HCT116 (cell line): Measurements from ENCODE around the gene DIP2C. TPM values are rescaled to one million over a fixed set of nuclear protein-coding genes. Genes with fewer than 3 reads are reported as not detected.
A peak's percentile ranks its signal among the peaks of the same experiment; 100 is the strongest.

Experiments used
- ATAC-seq: fragments of 200-7000 bp; cut with Tn5 transposase; 2 replicates; pipeline ENCODE4 v1.9.1; 2020; ENCODE audit warnings: mild to moderate bottlenecking, moderate library complexity
- BruUV-seq: library from RNA; stranded (reverse); fragments of 400-500 nt; replicated peaks from 2 replicates; lab custom pipeline; 2021; lab: Mats Ljungman, UMichigan
- CTCF ChIA-PET: fragments of 300-600 bp; sonication (Branson Sonifier 250); formaldehyde crosslinking; loops from one replicate; lab custom pipeline; 2021; ENCODE audit warnings: antibody characterized with exemption; lab: Charles Lee
- POLR2A ChIA-PET: fragments of 300-600, 350-600 bp; sonication (Branson Sonifier 250); formaldehyde crosslinking; loops from one replicate; lab custom pipeline; 2021; ENCODE audit warnings: antibody characterized with exemption; lab: Charles Lee
- RAD21 ChIA-PET, 2 experiments: fragments of 300-600 bp; sonication (Branson Sonifier 250); formaldehyde crosslinking; loops; one replicate each; lab custom pipeline; 2023; ENCODE audit warnings: low total read pairs in 2 of 2; ENCODE audit not compliant: uncharacterized antibody in 2 of 2, unreplicated experiment in 2 of 2, low non-redundant PET in 1 of 2; lab: Charles Lee
- DNase-seq: peaks from one replicate; pipeline ENCODE4 v3.0.0-alpha.2; 2010; ENCODE audit warnings: low read depth, low spot score
- H2AFZ ChIP-seq: fragments of 200-600 bp; shearing (Covaris generic), sonication (generic); 2 replicates; pipeline ENCODE4 v1.6.1; 2017; ENCODE audit warnings: low read depth, mixed run types, mixed read lengths, antibody characterized with exemption, low read length; ENCODE audit not compliant: poor library complexity, severe bottlenecking
- H3K27ac ChIP-seq: 2 replicates; pipeline ENCODE4 v1.5.1; 2012; ENCODE audit warnings: low read depth, low read length
- H3K27me3 ChIP-seq: fragments of 200-600 bp; sonication (generic); 2 replicates; pipeline ENCODE4 v1.6.1; 2016; ENCODE audit warnings: mixed run types, low read length, mixed read lengths; ENCODE audit not compliant: insufficient read depth
- H3K36me3 ChIP-seq, 2 experiments: fragments of 200-500 bp in 1 of 2; fragments of 200-600 bp in 1 of 2; sonication (Bioruptor generic) in 1 of 2; sonication (generic) in 1 of 2; 2 replicates each; pipeline versions ENCODE4 v1.5.1 to v1.6.1; 2014 to 2016; ENCODE audit warnings: low read length in 2 of 2, inconsistent platforms in 1 of 2, mixed read lengths in 1 of 2, mixed run types in 1 of 2; ENCODE audit not compliant: insufficient read depth in 2 of 2, control insufficient read depth in 1 of 2
- H3K4me1 ChIP-seq, 2 experiments: fragments of 200-600 bp in 1 of 2; sonication (generic) in 1 of 2; 2 replicates each; pipeline versions ENCODE4 v1.5.1 to v1.6.1; 2012 to 2017; ENCODE audit warnings: low read length in 2 of 2, inconsistent platforms in 1 of 2, mild to moderate bottlenecking in 1 of 2, mixed read lengths in 1 of 2, mixed run types in 1 of 2, moderate library complexity in 1 of 2; ENCODE audit not compliant: insufficient read depth in 2 of 2, control insufficient read depth in 1 of 2
- H3K4me2 ChIP-seq: fragments of 200-600 bp; sonication (generic); 2 replicates; pipeline ENCODE4 v1.6.1; 2017; ENCODE audit warnings: mixed run types, low read length, mixed read lengths
- H3K4me3 ChIP-seq, 2 experiments: fragments of 200-600 bp in 1 of 2; sonication (generic) in 1 of 2; replicated peaks in 1 of 2; 2 replicates each; pipeline ENCODE4 v1.5.1; 2011 to 2016; ENCODE audit warnings: low read length in 2 of 2, control low read depth in 1 of 2, low read depth in 1 of 2, mild to moderate bottlenecking in 1 of 2, mixed read lengths in 1 of 2, mixed run types in 1 of 2
- H3K79me2 ChIP-seq: fragments of 200-600 bp; sonication (generic); 2 replicates; pipeline ENCODE4 v1.6.1; 2017; ENCODE audit warnings: mild to moderate bottlenecking, mixed run types, low read length, moderate library complexity, mixed read lengths; ENCODE audit not compliant: insufficient read depth
- H3K9ac ChIP-seq: fragments of 200-600 bp; sonication (generic); 2 replicates; pipeline ENCODE4 v1.6.1; 2016; ENCODE audit warnings: low read length, mixed read lengths
- H3K9me2 ChIP-seq: fragments of 200-600 bp; sonication (generic), shearing (Covaris generic); 2 replicates; pipeline ENCODE4 v1.6.1; 2017; ENCODE audit warnings: mixed run types, mild to moderate bottlenecking, moderate library complexity; ENCODE audit not compliant: insufficient read depth
- H3K9me3 ChIP-seq, 2 experiments: fragments of 200-500 bp in 1 of 2; fragments of 200-600 bp in 1 of 2; sonication (Bioruptor generic) in 1 of 2; sonication (generic) in 1 of 2; 2 replicates each; pipeline ENCODE4 v1.6.1; 2014 to 2017; ENCODE audit warnings: low read length in 2 of 2, mixed read lengths in 2 of 2, inconsistent platforms in 1 of 2, low read depth in 1 of 2, mild to moderate bottlenecking in 1 of 2, mixed run types in 1 of 2, moderate library complexity in 1 of 2; ENCODE audit not compliant: control insufficient read depth in 1 of 2, insufficient read depth in 1 of 2
- H4K20me1 ChIP-seq: fragments of 200-600 bp; sonication (generic), shearing (Covaris generic); 2 replicates; pipeline ENCODE4 v1.6.1; 2017; ENCODE audit warnings: mixed run types, mild to moderate bottlenecking, moderate library complexity; ENCODE audit not compliant: insufficient read depth
- CBX3 ChIP-seq: IDR thresholded peaks from 2 replicates; pipeline ENCODE4 v1.6.1; 2012; ENCODE audit warnings: low read depth
- CEBPB ChIP-seq: IDR thresholded peaks from 2 replicates; pipeline ENCODE4 v1.6.1; 2012; ENCODE audit warnings: low read depth
- CTCF ChIP-seq, 3 experiments: fragments of 200-600 bp in 1 of 3; sonication (generic) in 1 of 3; IDR thresholded peaks in 2 of 3; conservative IDR thresholded peaks in 1 of 3; 2 replicates each; pipeline ENCODE4 v1.5.1; 2012 to 2017; ENCODE audit warnings: low read depth in 2 of 3, low read length in 2 of 3, antibody characterized with exemption in 1 of 3, borderline replicate concordance in 1 of 3, control low read depth in 1 of 3, mild to moderate bottlenecking in 1 of 3, mixed read lengths in 1 of 3, mixed run types in 1 of 3, moderate library complexity in 1 of 3; ENCODE audit not compliant: insufficient read depth in 1 of 3
- EGR1 ChIP-seq: IDR thresholded peaks from 2 replicates; pipeline ENCODE4 v1.6.1; 2012; ENCODE audit warnings: low read depth
- EZH2 ChIP-seq: fragments of 200-600 bp; sonication (generic); IDR thresholded peaks from 2 replicates; pipeline ENCODE4 v1.6.1; 2017; ENCODE audit warnings: antibody characterized with exemption, mixed run types
- FOSL1 ChIP-seq: IDR thresholded peaks from 2 replicates; pipeline ENCODE4 v1.6.1; 2012; ENCODE audit warnings: low read depth
- POLR2A ChIP-seq: IDR thresholded peaks from 2 replicates; pipeline ENCODE4 v1.7.0; 2011; ENCODE audit warnings: borderline replicate concordance; ENCODE audit not compliant: insufficient read depth, insufficient read length; ENCODE audit errors: extremely low read depth
- POLR2AphosphoS5 ChIP-seq: IDR thresholded peaks from 2 replicates; pipeline ENCODE4 v1.6.1; 2011; ENCODE audit warnings: mild to moderate bottlenecking, low read depth, low read length, moderate library complexity
- RAD21 ChIP-seq: IDR thresholded peaks from 2 replicates; pipeline ENCODE4 v1.6.1; 2012; ENCODE audit warnings: low read depth, mild to moderate bottlenecking
- SIN3A ChIP-seq: IDR thresholded peaks from 2 replicates; pipeline ENCODE4 v1.6.1; 2012; ENCODE audit warnings: low read depth
- SRF ChIP-seq: IDR thresholded peaks from 2 replicates; pipeline ENCODE4 v1.6.1; 2012; ENCODE audit warnings: low read depth
- YY1 ChIP-seq: IDR thresholded peaks from 2 replicates; pipeline ENCODE4 v1.6.1; 2011; ENCODE audit warnings: low read length, low read depth, moderate library complexity, mild to moderate bottlenecking; ENCODE audit not compliant: insufficient replicate concordance; ENCODE audit errors: extremely low read depth
- ZBTB33 ChIP-seq: IDR thresholded peaks from 2 replicates; pipeline ENCODE4 v1.6.1; 2011; ENCODE audit warnings: mild to moderate bottlenecking, low read length, moderate library complexity; ENCODE audit not compliant: insufficient replicate concordance; ENCODE audit errors: extremely low read depth
- ZFX ChIP-seq: fragments of 450-650 bp; IDR thresholded peaks from 2 replicates; pipeline ENCODE4 v1.6.1; 2017
- ZNF274 ChIP-seq: fragments of 200-500 bp; sonication (Bioruptor generic); IDR thresholded peaks from 2 replicates; pipeline ENCODE4 v1.6.1; 2014; ENCODE audit warnings: mild to moderate bottlenecking, low read depth, low read length, inconsistent platforms
- intact Hi-C: fragments of 100-400 bp; cut with micrococcal nuclease; formaldehyde crosslinking; loops from 2 replicates; pipeline ENCODE4 v1.10.0; 2022
- total RNA-seq: library from RNA; stranded (reverse); gene quantifications from one replicate; pipeline ENCODE4 v1.2.1, GENCODE V29; 2021; ENCODE audit not compliant: unreplicated experiment

The DIP2C gene
- total RNA-seq, 1 experiment from 2014 or later, result 15.4 TPM

- Histone ChIP-seq H3K9ac (no peak overlapping the region), H3K27ac (no peak overlapping the region), H3K79me2 (peaks cover 3% of the 10 kb centered on the region; the same call in 1 of the 2 replicates), H3K27me3 (no peaks in the 10 kb centered on the region), H3K4me2 (peak overlapping the region; percentile 47), H3K36me3 (no peaks in the 10 kb centered on the region), H3K4me3 (no peak overlapping the region), H4K20me1 (no peaks in the 10 kb centered on the region)
- DNase-seq, result no peak
- no TSS peak for BruUV-seq
- ChIA-PET CTCF (no interaction called here), POLR2A (no interaction called here), RAD21 (no interaction called here)
- ATAC-seq, result peak; percentile 78
- TF ChIP-seq CEBPB (no peak), RAD21 (peak; percentile 41; the same call in 1 of the 2 replicates)
- TF ChIP-seq, all 23 proteins: peak for 1
- intact Hi-C loops, result loop anchor here (10.0 kb wide), 1 partner anchor 196 kb away; no protein-coding TSS in a partner anchor
- Histone ChIP-seq H3K9me3 (no peaks in the 10 kb centered on the region), H2AFZ (no peak overlapping the region), H3K4me1 (peaks cover 6 to 9% of the 10 kb centered on the region in 2 experiments; a peak in 3 of 4 replicates), H3K9me2 (no peaks in the 10 kb centered on the region)
These were observed 101.0 kb downstream of the DIP2C start for GRCh38 chr10:588246-589165.

GRCh38 chr10:586716-587115, 102.8 kb downstream of the DIP2C start:
- no TSS peak for BruUV-seq
- H3K4me3 ChIP-seq, result no peak overlapping the region
- no peak overlapping the region for H3K27ac ChIP-seq
- H3K79me2 ChIP-seq, result no peaks in the 10 kb centered on the region; the same call in 1 of the 2 replicates
- H4K20me1 ChIP-seq, result no peaks in the 10 kb centered on the region
- ChIA-PET POLR2A (no interaction called here), RAD21 (no interaction called here), CTCF (no interaction called here)
- H3K9me3 ChIP-seq, result no peaks in the 10 kb centered on the region
- no peak for DNase-seq
- peaks cover 6 to 9% of the 10 kb centered on the region in 2 experiments; a peak in 3 of 4 replicates for H3K4me1 ChIP-seq
- intact Hi-C loops, result loop anchor here (10.0 kb wide), 1 partner anchor 198 kb away; no protein-coding TSS in a partner anchor
- H3K9ac ChIP-seq, result no peak overlapping the region
- H3K4me2 ChIP-seq, result no peak overlapping the region
- ATAC-seq, result no peak
- no peaks in the 10 kb centered on the region for H3K36me3 ChIP-seq
- no peak overlapping the region for H2AFZ ChIP-seq
- no peaks in the 10 kb centered on the region for H3K27me3 ChIP-seq
- H3K9me2 ChIP-seq, result no peaks in the 10 kb centered on the region
- TF ChIP-seq FOSL1, result no peak
- TF ChIP-seq CTCF (IDR thresholded peaks at IDR 0.05 in 2 of 3, conservative IDR thresholded peaks at IDR 0.05 in 1 of 3; ENCODE audit: borderline replicate concordance in 1 of 3, insufficient read depth in 1 of 3, low read depth in 2 of 3, low read length in 2 of 3), result no peak
- TF ChIP-seq POLR2AphosphoS5, result no peak
- TF ChIP-seq ZNF274, result no peak
- TF ChIP-seq EGR1, result no peak
- no peak for TF ChIP-seq ZBTB33
- TF ChIP-seq CEBPB, result no peak
- no peak for TF ChIP-seq POLR2A
- TF ChIP-seq ZFX, result no peak
- TF ChIP-seq YY1, result no peak
- no peak for TF ChIP-seq SIN3A
- no peak for TF ChIP-seq EZH2
- TF ChIP-seq SRF, result no peak
- no peak for TF ChIP-seq RAD21
- no peak for TF ChIP-seq CBX3
